ENCODE measurements around the gene DGUOK.

DNA sequence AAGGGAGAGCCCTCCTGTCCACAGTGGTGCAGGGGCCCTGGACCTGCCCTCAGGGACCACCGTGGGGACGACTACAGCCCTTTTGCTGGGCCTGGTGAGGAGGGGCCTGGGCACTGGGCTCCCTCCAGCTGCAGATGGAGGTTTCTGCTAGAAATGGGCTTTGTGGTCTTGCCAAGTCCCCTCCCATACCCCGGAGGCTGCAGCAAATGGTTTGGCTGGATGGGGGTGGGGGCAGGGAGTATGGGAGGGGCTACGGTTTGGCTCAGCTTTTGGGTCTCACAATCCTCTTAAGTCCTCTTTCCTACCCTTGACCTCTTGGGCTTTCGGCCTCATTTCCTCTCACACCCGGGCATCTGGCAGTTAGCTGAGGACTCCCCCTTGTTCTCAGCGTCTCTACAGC, 79.8 kb downstream of the DGUOK start:
- no peak for TF ChIP-seq POLR2AphosphoS5 (IDR thresholded peaks at IDR 0.05; ENCODE audit: low read depth)
- TF ChIP-seq, protein P1, sequence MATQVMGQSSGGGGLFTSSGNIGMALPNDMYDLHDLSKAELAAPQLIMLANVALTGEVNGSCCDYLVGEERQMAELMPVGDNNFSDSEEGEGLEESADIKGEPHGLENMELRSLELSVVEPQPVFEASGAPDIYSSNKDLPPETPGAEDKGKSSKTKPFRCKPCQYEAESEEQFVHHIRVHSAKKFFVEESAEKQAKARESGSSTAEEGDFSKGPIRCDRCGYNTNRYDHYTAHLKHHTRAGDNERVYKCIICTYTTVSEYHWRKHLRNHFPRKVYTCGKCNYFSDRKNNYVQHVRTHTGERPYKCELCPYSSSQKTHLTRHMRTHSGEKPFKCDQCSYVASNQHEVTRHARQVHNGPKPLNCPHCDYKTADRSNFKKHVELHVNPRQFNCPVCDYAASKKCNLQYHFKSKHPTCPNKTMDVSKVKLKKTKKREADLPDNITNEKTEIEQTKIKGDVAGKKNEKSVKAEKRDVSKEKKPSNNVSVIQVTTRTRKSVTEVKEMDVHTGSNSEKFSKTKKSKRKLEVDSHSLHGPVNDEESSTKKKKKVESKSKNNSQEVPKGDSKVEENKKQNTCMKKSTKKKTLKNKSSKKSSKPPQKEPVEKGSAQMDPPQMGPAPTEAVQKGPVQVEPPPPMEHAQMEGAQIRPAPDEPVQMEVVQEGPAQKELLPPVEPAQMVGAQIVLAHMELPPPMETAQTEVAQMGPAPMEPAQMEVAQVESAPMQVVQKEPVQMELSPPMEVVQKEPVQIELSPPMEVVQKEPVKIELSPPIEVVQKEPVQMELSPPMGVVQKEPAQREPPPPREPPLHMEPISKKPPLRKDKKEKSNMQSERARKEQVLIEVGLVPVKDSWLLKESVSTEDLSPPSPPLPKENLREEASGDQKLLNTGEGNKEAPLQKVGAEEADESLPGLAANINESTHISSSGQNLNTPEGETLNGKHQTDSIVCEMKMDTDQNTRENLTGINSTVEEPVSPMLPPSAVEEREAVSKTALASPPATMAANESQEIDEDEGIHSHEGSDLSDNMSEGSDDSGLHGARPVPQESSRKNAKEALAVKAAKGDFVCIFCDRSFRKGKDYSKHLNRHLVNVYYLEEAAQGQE (IDR thresholded peaks at IDR 0.05; ENCODE audit: unreplicated experiment): no peak
- TF ChIP-seq, protein P2, sequence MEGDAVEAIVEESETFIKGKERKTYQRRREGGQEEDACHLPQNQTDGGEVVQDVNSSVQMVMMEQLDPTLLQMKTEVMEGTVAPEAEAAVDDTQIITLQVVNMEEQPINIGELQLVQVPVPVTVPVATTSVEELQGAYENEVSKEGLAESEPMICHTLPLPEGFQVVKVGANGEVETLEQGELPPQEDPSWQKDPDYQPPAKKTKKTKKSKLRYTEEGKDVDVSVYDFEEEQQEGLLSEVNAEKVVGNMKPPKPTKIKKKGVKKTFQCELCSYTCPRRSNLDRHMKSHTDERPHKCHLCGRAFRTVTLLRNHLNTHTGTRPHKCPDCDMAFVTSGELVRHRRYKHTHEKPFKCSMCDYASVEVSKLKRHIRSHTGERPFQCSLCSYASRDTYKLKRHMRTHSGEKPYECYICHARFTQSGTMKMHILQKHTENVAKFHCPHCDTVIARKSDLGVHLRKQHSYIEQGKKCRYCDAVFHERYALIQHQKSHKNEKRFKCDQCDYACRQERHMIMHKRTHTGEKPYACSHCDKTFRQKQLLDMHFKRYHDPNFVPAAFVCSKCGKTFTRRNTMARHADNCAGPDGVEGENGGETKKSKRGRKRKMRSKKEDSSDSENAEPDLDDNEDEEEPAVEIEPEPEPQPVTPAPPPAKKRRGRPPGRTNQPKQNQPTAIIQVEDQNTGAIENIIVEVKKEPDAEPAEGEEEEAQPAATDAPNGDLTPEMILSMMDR (conservative IDR thresholded peaks at IDR 0.05; ENCODE audit: low read depth in 2 of 2): no peak
- TF ChIP-seq EZH2 (IDR thresholded peaks at IDR 0.05; ENCODE audit: low read depth, unreplicated experiment): no peak
- no peak for TF ChIP-seq JUNB (IDR thresholded peaks at IDR 0.05; ENCODE audit: unreplicated experiment)
- TF ChIP-seq CREB1 (CRISPR knock-in tag; IDR thresholded peaks at IDR 0.05; ENCODE audit: low read depth): no peak
- no peak for TF ChIP-seq EZH2phosphoT487 (IDR thresholded peaks at IDR 0.05; ENCODE audit: unreplicated experiment)
- no peak for TF ChIP-seq STAT1 (IDR thresholded peaks at IDR 0.05; ENCODE audit: unreplicated experiment)
- no peak for TF ChIP-seq ZNF331 (CRISPR knock-in tag; IDR thresholded peaks at IDR 0.05; ENCODE audit: low read depth)
- TF ChIP-seq, protein P3, sequence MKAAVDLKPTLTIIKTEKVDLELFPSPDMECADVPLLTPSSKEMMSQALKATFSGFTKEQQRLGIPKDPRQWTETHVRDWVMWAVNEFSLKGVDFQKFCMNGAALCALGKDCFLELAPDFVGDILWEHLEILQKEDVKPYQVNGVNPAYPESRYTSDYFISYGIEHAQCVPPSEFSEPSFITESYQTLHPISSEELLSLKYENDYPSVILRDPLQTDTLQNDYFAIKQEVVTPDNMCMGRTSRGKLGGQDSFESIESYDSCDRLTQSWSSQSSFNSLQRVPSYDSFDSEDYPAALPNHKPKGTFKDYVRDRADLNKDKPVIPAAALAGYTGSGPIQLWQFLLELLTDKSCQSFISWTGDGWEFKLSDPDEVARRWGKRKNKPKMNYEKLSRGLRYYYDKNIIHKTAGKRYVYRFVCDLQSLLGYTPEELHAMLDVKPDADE (IDR thresholded peaks at IDR 0.05): no peak
- TF ChIP-seq NANOG (IDR thresholded peaks at IDR 0.05; ENCODE audit: borderline replicate concordance): no peak
- TF ChIP-seq, protein P4, sequence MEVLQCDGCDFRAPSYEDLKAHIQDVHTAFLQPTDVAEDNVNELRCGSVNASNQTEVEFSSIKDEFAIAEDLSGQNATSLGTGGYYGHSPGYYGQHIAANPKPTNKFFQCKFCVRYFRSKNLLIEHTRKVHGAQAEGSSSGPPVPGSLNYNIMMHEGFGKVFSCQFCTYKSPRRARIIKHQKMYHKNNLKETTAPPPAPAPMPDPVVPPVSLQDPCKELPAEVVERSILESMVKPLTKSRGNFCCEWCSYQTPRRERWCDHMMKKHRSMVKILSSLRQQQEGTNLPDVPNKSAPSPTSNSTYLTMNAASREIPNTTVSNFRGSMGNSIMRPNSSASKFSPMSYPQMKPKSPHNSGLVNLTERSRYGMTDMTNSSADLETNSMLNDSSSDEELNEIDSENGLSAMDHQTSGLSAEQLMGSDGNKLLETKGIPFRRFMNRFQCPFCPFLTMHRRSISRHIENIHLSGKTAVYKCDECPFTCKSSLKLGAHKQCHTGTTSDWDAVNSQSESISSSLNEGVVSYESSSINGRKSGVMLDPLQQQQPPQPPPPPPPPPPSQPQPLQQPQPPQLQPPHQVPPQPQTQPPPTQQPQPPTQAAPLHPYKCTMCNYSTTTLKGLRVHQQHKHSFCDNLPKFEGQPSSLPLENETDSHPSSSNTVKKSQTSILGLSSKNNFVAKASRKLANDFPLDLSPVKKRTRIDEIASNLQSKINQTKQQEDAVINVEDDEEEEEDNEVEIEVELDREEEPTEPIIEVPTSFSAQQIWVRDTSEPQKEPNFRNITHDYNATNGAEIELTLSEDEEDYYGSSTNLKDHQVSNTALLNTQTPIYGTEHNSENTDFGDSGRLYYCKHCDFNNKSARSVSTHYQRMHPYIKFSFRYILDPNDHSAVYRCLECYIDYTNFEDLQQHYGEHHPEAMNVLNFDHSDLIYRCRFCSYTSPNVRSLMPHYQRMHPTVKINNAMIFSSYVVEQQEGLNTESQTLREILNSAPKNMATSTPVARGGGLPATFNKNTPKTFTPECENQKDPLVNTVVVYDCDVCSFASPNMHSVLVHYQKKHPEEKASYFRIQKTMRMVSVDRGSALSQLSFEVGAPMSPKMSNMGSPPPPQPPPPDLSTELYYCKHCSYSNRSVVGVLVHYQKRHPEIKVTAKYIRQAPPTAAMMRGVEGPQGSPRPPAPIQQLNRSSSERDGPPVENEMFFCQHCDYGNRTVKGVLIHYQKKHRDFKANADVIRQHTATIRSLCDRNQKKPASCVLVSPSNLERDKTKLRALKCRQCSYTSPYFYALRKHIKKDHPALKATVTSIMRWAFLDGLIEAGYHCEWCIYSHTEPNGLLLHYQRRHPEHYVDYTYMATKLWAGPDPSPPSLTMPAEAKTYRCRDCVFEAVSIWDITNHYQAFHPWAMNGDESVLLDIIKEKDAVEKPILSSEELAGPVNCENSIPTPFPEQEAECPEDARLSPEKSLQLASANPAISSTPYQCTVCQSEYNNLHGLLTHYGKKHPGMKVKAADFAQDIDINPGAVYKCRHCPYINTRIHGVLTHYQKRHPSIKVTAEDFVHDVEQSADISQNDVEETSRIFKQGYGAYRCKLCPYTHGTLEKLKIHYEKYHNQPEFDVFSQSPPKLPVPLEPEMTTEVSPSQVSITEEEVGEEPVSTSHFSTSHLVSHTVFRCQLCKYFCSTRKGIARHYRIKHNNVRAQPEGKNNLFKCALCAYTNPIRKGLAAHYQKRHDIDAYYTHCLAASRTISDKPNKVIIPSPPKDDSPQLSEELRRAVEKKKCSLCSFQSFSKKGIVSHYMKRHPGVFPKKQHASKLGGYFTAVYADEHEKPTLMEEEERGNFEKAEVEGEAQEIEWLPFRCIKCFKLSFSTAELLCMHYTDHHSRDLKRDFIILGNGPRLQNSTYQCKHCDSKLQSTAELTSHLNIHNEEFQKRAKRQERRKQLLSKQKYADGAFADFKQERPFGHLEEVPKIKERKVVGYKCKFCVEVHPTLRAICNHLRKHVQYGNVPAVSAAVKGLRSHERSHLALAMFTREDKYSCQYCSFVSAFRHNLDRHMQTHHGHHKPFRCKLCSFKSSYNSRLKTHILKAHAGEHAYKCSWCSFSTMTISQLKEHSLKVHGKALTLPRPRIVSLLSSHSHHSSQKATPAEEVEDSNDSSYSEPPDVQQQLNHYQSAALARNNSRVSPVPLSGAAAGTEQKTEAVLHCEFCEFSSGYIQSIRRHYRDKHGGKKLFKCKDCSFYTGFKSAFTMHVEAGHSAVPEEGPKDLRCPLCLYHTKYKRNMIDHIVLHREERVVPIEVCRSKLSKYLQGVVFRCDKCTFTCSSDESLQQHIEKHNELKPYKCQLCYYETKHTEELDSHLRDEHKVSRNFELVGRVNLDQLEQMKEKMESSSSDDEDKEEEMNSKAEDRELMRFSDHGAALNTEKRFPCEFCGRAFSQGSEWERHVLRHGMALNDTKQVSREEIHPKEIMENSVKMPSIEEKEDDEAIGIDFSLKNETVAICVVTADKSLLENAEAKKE (CRISPR knock-in tag; IDR thresholded peaks at IDR 0.05): no peak
- no peak for TF ChIP-seq ZNF114 (CRISPR knock-in tag; IDR thresholded peaks at IDR 0.05)

Measured in GM23338 (cell line).